ENCODE results near the gene KCNH2.
"Not testable (repeated sequence)": the region's sequence is repeated elsewhere in the genome, so short reads cannot be mapped to it uniquely, and the experiment has no call there.

The KCNH2 gene

DNA sequence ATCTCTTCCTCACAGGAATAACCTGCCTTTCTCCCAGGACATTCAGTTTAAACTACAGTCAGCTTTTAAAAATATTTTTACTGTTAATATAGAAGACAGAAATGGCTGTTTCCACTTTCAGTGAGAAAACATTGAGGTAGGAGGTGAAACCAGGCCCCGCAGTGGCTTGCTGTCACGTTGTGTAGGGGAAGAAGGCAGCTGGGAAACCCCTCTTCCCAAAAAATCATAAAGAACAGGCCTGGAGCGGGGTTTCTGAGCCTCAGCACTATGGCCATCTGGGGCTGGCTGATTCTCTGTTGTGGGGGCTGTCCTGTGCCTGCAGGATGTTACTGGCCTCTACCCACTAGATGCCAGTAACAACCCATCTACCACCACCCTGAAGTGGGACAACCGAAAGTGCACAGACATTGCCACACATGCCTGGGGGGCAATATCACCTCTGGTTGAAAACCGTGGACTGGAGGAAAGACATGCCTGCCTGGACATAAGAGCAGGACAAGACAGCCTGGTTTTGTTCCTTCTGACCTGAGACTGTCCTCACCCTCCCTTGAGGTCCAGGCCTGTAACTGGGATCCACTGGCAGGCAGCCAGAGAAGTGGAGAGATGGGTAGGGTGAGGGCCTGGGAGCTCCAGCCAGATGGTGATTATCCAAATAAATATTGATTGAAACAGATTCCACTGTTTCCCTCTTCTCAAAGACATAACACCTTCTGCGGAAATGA lies 43.9 kb downstream of the KCNH2 start:
- no peak for DNase-seq (ENCODE audit: low spot score)

DNA sequence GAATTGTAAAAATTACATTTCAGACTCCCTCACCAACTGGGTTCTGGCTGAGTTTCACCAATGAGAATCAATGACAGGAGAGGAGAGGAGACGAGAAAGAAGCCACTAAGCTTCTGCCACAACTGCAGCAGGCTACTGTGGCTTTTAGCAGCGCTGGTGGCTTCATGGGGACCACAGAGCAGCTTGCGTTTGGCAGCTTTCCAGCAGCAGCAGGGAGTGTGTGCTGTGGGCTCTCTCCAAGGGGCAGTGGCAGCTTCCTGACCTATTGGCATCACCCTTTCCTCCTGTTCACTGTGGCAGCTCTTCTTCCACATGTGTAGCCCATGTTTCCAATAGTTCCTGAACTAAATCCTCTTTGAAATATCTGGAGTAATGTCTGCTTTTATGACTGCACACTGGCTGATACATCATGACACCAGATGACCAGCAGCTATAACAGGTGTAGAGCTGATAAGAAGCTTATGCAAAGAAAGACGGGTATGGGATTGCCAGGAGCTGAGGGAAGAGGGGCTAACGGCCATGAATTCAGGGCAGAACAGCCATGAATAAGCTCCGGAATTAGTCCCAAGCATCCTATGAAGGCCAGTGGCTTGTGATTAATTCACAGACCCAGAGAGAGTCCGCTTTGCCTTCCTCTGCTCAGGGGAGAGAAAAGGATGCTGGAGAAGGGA lies 46.8 kb downstream of the KCNH2 start:
- no peak for DNase-seq (ENCODE audit: low spot score)

DNA sequence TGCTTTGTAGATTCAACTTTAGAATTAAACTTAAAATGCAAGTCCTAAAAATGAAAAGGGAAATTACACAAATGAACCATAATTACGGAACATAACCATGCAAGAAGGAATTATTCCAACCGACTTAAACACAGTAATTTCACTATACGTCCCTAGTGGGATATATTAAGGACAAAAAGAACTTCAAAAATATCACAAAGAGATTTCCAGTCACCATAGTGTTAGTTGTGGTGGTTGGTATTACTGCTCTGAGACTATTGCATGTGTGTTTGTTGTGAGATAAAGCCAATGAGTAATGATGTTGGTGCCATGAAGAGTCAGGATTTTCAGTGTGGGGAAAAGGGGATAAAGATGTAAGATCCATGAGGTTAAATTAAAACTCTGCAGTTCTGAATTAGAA lies 49.6 kb downstream of the KCNH2 start:
- no peak for DNase-seq (ENCODE audit: low spot score)

DNA sequence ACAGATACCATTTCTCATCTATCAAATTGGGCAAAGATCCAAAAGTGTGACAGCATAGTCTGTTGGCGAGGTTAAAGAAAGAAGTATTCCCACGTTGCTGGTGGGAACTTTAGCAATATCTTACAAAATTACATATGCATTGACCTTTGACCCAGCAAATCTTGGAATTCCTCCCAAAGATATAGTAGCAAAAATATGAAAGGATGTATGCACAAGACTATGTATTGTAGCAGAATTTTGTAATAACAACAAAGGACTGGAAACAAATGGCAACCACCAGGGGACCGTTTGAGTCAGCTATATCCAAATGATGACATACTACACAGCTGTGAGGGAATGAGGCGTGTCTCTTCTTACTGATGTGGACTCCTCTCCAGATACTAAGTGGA lies 50.2 kb downstream of the KCNH2 start:
- no peak for DNase-seq (ENCODE audit: low spot score)

DNA sequence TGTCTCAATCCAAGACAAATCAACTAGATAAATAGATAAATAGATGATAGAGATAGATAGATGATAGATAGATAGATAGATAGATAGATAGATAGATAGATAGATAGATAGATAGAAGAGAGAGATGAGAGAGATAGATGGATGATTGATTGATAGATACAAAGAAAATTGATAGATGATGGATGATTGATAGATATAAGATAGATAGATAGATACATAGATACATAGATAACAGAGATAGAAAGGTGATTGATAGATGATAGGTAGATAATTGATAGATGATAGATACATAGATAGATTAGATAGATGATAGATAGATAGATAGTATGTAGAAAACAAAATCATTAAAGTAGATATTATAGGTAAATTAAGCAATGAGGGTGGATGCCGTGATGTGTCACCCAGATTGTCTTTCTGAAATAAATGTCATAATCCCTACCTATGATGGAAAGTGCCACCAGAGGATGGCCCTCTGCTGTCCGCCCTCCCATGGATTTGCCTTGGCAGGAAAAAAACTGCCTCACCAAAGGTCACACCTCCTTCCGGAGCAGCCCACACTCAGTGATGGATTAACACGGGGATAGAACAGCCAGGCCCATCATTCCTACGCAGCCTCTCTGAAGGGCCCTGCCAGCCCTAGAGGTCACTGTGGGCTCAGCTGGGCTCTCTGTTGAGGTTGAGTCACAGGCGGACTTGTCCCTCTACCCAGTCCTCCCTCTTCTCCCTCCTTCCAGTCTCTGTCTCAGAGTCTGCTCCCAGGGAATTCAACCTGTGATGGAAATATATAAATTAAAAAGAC lies 50.8 kb downstream of the KCNH2 start:
- no peak for DNase-seq (ENCODE audit: low spot score)

DNA sequence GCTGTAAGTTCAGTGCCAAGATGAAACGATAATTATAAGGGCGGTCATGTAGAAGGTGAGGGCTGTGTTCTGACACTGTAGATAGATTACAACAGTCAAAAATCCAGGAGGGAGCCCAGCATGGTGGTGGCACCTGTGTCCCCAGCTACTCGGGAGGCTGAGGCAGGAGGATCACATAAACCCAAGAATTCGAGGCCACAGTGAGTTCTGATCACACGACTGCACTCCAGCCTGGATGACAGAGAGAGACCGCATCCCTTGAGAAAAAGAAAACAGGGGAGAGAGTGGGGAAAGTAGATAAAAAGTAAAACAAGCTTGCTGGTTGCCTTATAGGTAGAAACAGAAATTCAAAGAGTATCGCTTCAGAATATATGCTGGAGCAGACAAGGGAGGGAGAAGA lies 52.1 kb downstream of the KCNH2 start:
- DNase-seq (ENCODE audit: low spot score): no peak

DNA sequence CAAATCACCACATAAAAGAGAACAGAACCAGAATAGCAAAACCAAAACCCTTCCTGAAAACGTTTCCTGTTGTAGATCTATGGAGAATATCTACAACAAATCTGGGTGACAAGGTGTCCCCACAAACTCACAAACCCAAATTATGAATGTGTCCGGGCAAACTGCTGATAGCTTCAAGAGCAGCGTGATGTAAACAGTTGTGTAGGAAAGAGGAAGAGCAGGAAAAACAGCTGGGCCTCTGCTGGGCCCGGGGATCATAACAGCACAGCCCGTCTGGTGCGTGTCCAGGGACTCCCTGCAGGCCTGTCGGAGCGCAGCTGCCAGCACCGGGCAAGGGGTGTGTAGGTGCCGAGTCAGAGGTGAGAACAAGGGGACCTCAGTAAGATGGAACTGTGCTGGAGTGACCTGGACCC lies 53.7 kb downstream of the KCNH2 start:
- no peak for DNase-seq (ENCODE audit: low spot score)

DNA sequence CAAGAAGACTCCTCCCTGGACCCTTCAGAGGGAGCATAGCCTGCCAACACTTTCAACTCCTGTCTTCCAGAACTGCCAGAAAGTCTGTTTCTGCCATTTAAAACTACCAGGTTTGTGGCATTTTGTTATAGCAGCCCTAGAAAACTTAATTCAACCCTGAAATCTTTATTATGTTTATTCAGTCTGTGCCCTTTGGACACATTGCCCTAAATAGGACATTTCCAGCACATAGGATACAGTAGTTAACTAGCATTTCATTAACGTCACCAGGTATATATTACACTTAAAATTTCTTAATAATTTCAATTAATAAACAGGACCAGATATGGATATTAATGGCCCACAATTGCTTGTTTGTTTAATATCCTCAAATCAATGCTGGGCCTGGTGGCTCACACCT lies 54.3 kb downstream of the KCNH2 start:
- no peak for DNase-seq (ENCODE audit: low spot score)

DNA sequence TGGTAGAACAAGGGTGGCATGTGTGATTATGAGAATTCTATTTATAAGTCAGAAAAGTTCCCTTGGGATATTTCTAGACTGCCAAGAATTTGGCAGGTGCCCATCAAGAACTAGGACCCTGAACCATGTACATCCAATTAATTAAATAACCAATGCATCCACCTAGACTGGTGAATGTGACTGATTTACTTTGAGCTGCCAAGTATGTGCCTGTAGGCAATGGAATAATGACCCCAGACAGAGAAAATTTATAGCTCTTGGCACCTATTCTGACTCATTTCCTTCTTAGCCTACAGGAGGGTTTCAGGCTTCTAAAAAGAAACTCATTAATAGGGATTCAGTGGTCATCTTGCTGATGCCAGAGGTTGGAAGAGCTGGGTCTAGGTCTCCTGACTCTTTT lies 54.9 kb downstream of the KCNH2 start:
- DNase-seq (ENCODE audit: low spot score): no peak

DNA sequence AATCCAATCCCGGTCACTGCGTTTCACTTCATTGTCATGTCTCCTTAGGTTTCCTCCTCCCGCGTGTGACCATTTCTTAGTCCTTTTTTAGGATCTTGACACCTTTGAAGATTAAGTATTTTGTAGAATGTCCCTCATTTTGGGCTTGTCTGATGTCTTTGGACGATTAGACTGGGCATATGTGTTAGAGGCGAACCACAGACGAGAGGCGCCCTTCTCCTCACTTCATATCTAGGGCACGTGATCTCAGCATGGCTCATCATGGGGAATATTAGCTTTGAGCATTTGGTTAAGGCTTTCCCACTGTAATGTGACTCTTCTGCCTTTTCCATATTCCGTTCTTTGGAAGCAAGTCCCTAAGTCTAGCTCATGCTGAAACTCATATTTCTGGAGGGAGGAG lies 59.0 kb downstream of the KCNH2 start:
- DNase-seq (ENCODE audit: low spot score): no peak

DNA sequence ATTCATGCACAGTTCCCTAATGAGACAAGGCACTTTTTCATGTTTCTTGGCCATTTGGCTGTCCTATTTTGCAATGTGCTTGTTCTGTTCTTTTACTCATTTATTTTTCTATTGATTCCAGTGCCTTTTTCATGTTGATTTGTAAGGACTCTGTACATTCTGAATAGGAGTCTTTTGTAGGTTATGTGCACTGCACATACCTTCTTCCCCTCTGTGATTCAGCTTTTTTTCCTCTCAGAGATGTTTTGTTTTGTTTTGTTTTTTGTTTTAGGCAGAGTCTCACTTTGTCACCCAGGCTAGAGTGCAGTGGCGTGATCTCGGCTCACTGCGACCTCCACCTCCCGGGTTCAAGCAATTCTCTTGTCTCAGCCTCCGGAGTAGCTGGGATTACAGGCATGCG lies 59.7 kb downstream of the KCNH2 start:
- no peak for DNase-seq (ENCODE audit: low spot score)

DNA sequence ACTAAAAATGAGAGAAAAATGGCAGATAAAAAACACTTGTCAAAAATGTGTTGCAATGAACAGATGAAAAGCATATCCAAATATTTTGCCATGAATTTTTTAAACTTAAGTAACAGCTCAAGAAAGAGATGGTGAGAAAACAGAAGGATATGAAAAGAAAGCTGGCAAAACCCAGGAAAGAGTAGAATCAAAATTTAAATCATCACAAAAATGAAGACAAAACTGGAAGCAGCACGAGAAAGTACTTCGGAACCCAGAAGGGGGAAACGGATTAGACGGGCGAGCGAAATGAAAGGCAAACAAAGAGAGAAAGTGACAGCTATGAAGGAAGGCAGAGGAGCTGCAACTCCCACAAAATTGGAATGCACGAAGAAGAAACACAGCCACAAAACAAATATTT lies 60.2 kb downstream of the KCNH2 start:
- no peak for DNase-seq (ENCODE audit: low spot score)

DNA sequence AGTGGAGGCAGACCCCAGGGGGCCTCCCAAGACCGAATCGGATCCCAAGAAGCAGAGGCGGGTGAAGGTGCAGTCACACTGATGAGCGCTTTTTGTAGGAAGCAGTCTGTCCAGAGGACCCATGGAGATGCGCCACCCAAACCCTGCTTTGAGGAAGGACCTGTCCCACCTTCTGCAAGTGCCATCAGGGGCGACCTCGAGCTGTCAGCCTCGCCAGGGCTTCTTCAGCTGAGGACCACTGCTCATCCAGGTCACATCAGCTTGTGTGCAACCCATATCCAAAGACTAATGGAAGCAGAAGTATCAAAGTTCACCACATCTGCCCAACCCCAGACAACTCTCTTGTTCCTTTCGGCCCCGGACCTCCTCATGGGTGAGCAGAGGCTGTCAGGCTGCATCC lies 61.5 kb downstream of the KCNH2 start:
- no peak for DNase-seq (ENCODE audit: low spot score)

DNA sequence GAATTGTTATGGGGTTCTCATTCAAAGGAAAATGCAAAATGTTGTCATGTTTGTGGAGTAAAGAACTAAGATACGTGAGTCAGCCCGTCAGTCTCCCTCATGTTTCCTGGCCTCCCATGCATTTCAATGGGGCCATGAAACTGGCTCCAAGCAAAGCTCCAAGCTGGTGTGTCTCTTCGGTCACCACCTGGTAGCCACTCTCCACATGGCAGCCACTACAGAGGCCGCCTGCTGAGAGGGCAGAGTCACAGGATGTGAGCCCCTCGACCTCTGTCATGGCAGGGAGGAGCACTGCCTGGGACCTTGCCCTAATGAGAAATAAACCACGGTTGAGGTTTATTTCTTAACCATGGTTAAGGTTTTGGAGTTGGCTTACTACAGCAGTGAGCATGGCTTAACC lies 63.2 kb downstream of the KCNH2 start:
- no peak for DNase-seq (ENCODE audit: low spot score)

DNA sequence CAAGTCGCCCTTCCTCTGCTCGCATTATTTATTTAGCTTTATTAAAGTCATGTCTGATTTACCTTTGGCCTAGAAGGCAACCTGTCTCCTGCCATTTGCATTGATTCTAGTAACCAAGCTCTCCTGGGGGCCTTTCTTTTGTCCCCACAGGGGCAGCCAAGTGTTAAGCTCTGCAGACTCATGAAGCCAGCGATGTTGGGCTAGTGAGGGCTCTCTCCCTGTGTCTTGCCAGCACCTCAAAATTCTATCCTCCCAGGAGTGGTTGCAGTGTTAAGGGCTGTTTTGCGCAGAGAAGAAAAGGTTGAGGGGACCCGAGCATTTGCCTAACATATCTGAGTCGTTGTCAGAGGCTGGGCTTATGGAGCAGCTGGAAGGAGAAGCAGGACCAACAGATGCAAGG lies 63.9 kb downstream of the KCNH2 start:
- no peak for DNase-seq (ENCODE audit: low spot score)

DNA sequence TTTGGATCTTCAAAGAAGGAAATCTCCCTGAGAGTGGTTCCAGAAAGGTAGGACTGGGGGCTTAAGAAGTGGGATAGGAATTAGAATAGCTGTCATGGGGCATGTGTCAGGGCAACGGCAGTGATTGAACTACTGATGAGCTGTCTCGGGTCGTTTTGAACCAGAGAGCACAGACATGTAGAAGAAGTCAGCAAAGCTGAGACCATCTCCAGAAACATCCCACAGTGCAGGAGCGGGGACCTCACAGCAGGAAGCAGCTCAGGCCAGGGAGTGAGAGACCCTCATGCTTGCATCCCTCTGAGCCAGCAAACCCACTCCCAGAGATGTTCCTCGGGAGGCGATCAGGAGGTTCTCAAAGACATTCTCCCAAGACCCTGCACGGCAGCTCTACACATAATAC lies 65.7 kb downstream of the KCNH2 start:
- no peak for DNase-seq (ENCODE audit: low spot score)

DNA sequence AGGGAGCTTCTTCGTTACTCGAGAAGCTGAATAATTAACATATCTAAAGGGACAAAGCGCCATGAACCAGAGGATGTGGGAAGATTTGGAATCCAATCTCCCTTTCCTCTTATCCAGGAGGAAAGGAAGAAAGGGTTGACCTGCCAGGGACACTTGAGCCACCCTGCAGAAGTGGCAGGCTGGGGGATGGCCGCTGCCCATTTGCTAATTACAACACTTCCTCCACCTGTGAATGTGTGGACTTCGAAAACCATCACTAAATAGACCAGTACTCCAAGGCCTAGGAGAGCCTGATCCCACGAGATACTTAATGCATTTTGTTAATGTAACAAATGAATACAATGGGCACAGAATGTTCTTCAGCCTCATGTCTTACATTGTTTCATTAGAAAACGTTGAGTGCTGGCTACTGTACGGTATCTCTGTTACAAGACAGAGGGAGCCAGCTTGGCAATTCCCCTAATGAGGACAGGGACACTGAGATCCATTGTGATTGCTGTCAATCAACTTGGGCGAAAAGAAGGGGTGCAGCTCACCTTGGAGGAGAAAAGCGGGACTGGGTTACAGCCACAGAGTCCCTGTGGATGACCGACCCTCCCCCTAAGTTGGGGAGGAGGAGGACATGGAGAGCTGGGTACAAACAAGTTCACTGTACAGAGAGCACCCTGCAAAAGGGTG lies 66.4 kb downstream of the KCNH2 start:
- DNase-seq (ENCODE audit: low spot score): no peak

DNA sequence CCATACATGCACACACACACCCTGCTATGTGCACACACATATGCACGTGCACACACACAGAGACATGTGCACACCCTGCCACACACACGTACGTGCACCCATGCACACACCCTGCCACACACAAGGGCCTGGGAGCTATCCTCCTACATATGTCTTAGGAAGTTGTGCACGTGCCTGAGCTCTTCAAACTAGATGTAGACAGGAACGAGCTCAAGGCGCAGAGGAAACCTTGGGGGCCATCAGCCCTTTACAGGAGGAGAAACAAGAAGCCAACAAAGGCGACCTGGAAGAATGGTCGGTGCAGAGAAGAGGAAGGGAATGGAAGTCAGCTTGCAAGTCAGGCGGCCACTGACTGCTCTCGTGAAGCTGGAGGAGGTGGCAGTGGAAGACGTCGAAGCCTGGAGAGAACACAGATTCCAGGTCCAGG lies 67.1 kb downstream of the KCNH2 start:
- DNase-seq (ENCODE audit: low spot score): no peak

DNA sequence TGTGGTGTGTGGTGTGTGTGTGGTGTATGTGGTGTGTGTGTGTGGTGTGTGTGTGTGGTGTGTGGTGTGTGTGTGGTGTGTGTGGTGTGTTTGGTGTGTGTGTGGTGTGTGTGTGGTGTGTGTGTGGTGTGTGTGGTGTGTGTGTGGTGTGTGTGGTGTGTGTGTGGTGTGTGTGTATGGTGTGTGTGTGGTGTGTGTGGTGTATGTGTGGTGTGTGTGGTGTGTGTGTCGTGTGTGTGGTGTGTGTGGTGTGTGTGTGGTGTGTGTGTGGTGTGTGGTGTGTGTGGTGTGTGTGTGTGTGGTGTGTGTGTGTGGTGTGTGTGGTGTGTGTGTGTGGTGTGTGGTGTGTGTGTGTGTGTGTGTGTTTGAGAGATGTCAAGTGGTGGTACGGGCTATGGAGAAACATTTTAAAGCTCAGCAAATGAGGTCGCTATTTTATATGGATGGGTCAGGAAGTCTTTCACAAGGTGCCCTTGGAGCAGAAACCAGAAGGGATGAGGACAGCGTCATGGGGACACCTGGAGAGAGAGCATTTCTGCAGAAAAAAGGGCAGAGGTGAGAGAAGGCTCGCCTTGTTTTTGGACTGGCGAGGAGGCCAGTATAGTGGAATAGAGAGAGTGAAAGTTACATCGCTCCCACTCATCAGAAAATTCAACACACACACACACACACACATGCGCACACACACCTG lies 67.7 kb downstream of the KCNH2 start:
- not testable (repeated sequence) for DNase-seq (ENCODE audit: low spot score)

DNA sequence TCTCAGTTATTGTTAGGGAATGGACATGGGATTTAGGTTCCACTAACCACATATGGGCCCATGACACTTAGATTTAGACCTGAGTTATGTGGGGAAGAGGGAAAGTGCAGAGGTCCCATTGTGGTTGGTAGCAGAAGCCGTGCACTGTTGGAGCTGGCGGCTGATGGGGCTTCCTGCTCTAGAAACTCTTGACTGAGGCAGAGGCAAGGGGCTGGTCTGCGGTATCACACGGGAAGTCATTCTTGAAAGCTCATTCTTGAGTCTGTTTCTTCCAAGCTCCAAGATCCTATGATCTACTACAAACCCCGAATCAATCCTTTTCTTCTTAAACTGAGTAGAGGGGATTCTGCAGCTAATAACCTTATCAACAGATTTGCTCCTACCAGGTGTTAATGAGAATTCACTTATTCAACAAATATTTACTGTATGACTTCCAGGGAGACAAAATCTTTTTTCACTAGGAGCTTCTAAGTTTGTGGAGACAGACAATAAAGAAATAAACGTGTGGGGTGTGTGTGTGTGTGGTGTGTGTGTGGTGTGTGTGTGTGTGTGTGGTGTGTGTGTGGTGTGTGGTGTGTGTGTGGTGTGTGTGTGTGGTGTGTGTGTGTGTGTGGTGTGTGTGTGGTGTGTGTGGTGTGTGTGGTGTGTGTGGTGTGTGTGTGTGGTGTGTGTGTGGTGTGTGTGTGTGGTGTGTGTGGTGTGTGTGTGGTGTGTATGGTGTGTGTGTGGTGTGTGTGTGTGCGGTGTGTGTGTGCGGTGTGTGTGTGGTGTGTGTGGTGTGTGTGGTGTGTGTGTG lies 68.7 kb downstream of the KCNH2 start:
- DNase-seq (ENCODE audit: low spot score): no peak

DNA sequence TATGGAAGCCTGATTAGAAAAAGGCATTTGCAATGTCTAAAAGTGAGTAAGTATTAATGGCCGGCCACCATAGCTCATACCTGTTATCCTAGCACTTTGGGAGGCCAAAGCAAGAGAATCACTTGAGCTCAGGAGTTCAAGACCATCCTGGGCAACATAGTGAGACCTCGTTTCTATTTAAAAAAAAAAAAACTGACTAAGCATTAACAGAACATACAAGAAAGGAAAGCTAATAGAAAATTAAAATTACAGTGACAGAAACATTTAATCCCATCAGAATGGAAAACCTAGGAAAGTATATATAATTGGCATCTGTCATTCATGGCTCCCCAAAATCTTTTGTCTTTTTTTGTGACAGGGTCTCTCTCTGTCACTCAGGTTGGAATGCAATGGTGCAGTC lies 69.9 kb downstream of the KCNH2 start:
- DNase-seq (ENCODE audit: low spot score): no peak
